Measurements from ENCODE around the gene RBM5.

DNA sequence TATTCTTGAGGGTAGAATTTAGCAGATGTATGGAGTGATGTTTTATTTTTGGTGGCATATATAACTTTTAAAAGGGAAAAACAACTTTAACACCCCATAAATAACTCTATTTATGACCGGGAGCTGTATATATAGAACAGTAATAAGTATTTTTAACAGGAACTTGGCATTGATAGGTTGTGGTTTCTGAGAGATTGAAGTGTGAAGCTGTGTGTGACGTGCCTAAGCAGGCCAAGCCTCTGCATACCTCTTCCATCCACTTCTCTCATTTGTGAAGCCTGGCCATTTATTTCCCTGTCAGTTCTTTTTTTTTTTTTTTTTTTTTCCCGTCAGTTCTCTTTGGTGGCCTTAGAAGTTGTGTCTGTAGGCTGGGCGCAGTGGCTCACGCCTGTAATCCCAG, 23.0 kb downstream of the RBM5 start:
- no peak for TF ChIP-seq POLR2AphosphoS5 (IDR thresholded peaks at IDR 0.05; ENCODE audit: low read depth, low read length)
- no peak for TF ChIP-seq POLR2A (IDR thresholded peaks at IDR 0.05; ENCODE audit: low read depth, low read length)
- no peak for TF ChIP-seq TAF1 (IDR thresholded peaks at IDR 0.05; ENCODE audit: low read depth, low read length)
- no peak for TF ChIP-seq SPI1 (IDR thresholded peaks at IDR 0.05; ENCODE audit: low read depth, low read length)

Data from GM12891 (cell line).